Fibroblast of pulmonary artery (primary cell): ENCODE measurements around the gene ADGRL3.

ENCODE experiments used
- DNase-seq: peaks from one replicate; pipeline ENCODE4 v3.0.0-alpha.2; 2010; ENCODE audit warnings: low read depth
- H3K4me3 ChIP-seq: replicated peaks from 2 replicates; pipeline ENCODE4 v1.5.1; 2011; ENCODE audit warnings: low read depth, mild to moderate bottlenecking, control low read depth, low read length, moderate library complexity
- CTCF ChIP-seq: IDR thresholded peaks from 2 replicates; pipeline ENCODE4 v1.5.1; 2011; ENCODE audit warnings: mild to moderate bottlenecking, control low read depth, low read length, inconsistent platforms; ENCODE audit errors: missing control alignments

The ADGRL3 gene

DNA sequence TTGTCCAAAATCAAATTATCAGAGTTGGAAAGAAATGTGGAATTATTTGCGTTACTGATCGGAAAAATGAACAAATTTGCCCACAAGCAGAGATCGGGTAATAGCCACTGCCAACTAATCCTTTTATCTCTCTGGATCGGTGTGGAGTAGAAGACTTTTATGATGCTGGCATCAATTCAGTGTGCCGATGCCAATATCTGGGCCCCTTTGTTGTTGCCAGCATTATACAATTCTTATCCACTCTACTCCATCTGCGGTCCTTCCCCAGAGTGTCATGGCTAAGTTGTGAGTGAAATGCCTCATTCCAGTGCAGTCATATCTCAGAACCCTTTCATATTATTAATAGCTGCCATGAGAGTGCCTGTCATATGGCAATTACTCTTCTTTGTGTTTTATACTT, 660.2 kb downstream of the ADGRL3 start:
- no peak for DNase-seq
- H3K4me3 ChIP-seq, result no peak overlapping the region
- no peak for TF ChIP-seq CTCF

DNA sequence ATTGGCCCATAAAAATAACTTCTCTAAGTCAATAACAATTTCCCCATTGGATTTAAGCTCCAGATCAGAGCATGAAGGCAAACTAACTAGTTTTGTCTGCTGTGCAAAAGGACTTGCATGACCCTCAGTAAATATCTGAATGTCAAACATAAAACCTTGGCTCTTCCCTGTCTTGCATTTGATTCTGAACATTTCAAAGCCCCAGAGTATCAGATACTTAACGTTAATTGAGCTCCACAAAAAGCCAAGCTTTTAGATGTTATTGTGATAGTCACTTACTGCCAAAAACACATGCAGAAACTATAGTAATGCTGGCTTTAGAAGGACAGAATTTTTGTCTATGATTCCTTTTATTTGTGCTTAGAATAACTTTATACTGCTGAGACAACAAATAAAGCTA, 664.2 kb downstream of the ADGRL3 start:
- no peak for DNase-seq
- no peak for TF ChIP-seq CTCF
- H3K4me3 ChIP-seq, result no peak overlapping the region

DNA sequence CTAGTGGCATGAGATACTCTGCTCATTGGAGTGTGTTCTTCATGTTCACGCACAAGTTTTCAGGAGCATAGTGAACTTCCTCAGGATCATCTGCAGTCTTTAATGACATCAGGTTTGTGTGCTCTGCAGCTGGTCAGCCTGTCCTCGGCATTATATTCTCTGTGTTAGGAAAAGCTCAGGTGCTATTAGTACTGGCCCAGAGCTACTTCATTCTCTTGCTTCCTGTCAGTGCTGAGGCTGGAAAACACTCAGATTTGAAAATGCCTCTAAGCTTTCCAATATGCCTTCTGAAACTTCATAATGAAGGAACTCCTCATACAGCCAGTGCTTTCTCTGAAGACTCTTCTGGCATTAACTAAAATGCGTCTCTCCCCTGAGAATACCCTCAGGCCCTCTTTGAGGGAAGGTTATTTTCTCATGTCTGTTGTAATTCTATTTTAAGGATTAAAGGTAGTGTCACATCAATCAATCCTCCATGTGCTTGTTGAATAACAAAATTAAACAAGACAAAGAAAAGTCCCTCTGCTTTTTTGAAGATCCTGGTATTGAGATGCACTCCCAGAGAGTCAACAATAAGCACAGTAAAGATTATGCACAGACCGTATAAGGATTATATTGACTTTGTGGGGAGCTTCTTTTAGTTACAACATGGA, 666.4 kb downstream of the ADGRL3 start:
- no peak for TF ChIP-seq CTCF
- DNase-seq, result no peak
- H3K4me3 ChIP-seq, result no peak overlapping the region

DNA sequence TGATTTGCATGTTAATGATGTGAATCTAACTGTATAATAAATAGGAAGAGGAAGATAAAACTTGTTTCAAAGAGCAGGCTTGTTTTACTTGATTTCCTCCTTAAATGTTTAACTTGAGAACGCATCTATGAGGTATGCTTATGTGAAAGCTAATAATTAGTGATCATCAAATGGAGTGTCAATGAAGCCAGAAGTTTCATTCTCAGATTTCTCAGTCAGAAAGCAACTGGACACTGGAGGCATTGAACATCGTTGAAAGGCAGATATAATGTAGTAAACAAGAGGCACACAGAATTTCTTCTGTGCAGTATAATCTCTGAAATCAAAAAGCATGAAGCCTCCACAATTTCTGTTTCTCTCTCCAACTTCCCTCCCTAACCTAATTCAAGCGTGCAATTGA, 672.9 kb downstream of the ADGRL3 start:
- no peak for TF ChIP-seq CTCF
- DNase-seq, result no peak
- no peak overlapping the region for H3K4me3 ChIP-seq

DNA sequence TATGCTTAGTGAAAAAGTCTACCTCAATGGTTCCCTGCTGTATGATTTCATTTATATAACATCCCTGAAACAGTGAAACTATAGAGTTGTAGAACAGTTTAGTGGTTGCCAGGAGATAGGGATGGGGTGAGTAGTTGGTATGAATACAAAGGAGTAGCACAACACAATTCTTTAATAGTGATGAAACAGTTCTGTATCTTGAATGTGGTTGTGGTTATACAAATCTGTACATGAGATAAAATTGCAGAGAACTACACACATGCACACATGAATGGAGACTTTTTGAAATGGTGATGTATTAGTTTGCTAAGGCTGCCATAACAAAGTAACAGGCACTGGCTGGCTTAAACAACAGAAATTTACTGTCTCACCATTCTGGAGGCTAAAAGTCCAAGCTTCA, 677.1 kb downstream of the ADGRL3 start:
- DNase-seq, result peak; percentile 6
- no peak overlapping the region for H3K4me3 ChIP-seq
- no peak for TF ChIP-seq CTCF

GRCh38 chr4:61877893-61878292, 677.8 kb downstream of the ADGRL3 start:
- peak; percentile 4 for DNase-seq
- no peak for TF ChIP-seq CTCF
- H3K4me3 ChIP-seq, result no peak overlapping the region

DNA sequence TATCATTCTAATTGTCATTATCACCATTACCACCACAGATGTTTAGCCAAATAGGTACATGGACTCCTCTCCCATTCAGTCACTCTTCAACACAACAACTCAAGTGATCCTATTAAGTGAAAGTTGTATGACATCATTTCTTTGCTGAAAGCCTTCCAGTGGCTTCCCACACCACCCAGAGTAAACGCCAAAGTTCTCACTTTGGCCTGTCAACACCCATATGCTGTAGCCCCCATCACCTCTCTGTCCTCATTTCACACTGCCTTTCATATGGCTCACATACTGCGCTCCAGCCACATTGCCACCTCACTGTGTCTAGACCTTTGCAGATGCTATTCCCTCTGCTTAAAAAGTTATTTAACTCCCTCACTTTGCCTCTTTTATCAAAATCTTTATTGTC, 682.3 kb downstream of the ADGRL3 start:
- H3K4me3 ChIP-seq, result no peak overlapping the region
- TF ChIP-seq CTCF, result no peak
- no peak for DNase-seq
